ENCODE results near the gene ISL2. TPM values are rescaled to one million over a fixed set of nuclear protein-coding genes. Genes with fewer than 3 reads are reported as not detected.

The ISL2 gene
- total and polyA plus RNA-seq, 2 of the 13 experiments (the other 11 are each of a cell fraction or from before 2014, with no cell fraction given), result 4.3 to 5.1 TPM

DNA sequence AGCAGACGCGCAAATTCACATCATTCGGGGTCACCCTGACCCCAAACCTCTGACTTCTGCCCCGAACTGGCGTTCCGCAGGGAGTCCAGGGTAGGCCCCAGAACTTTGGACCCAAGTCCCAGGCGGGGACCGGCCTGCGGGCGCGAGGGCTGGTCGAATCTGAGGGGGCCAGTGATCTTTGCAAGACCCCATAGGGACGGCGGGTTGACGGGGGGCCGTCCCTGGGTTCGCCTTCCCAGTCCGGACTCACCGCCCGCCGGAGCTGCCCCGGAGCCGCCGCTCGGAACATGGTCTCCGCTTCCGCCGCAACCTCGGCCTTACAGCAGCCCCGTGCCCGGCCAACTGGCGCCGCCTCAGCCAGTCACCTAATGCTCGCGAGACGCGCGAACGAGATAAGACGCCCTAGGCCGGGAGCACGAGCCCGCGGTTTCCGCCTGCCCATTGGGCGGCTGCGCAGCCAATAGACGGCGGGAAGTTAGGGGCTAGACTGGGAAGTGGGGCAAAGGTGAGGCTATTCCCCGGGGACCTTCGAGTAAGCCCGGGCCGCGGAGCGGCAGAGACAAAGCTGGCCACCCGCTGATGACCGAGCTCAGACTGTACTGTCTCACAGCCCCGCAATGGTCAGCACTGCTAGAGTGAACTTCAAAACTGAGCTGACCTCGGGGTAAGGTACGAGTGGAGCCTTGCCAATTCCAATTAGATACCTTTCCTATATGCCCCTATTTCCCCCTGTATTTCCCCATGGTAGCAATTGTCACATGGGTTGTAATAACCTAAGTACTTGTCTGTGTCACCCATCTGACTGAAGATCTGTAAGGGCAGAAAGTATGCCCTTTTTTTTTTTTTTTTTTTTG, 25.2 kb upstream of the ISL2 start, which contains the start of gene ETFA (continued):
- no peak for TF ChIP-seq MIXL1 (CRISPR knock-in tag; IDR thresholded peaks at IDR 0.05)
- TF ChIP-seq ZFY (CRISPR knock-in tag; IDR thresholded peaks at IDR 0.05), result peak; percentile 98
- TF ChIP-seq FOSL2 (CRISPR knock-in tag; IDR thresholded peaks at IDR 0.05), result 0 out of 2 replicates have a peak, but pooled peaks have one; percentile 39
- TF ChIP-seq, protein P1, sequence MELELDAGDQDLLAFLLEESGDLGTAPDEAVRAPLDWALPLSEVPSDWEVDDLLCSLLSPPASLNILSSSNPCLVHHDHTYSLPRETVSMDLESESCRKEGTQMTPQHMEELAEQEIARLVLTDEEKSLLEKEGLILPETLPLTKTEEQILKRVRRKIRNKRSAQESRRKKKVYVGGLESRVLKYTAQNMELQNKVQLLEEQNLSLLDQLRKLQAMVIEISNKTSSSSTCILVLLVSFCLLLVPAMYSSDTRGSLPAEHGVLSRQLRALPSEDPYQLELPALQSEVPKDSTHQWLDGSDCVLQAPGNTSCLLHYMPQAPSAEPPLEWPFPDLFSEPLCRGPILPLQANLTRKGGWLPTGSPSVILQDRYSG (CRISPR knock-in tag; IDR thresholded peaks at IDR 0.05), result 0 out of 2 replicates have a peak, but pooled peaks have one; percentile 11
- TF ChIP-seq ZNF24 (IDR thresholded peaks at IDR 0.05), result no peak
- peak; percentile 83 for TF ChIP-seq HDAC1 (CRISPR knock-in tag; IDR thresholded peaks at IDR 0.05)
- TF ChIP-seq ZNF382 (CRISPR knock-in tag; IDR thresholded peaks at IDR 0.05; ENCODE audit: borderline replicate concordance), result no peak
- TF ChIP-seq SETDB1 (CRISPR knock-in tag; IDR thresholded peaks at IDR 0.05; ENCODE audit: borderline replicate concordance), result no peak
- TF ChIP-seq ZNF891 (CRISPR knock-in tag; IDR thresholded peaks at IDR 0.05), result peak; percentile 84; the same call in 1 of the 2 replicates
- TF ChIP-seq, protein P2, sequence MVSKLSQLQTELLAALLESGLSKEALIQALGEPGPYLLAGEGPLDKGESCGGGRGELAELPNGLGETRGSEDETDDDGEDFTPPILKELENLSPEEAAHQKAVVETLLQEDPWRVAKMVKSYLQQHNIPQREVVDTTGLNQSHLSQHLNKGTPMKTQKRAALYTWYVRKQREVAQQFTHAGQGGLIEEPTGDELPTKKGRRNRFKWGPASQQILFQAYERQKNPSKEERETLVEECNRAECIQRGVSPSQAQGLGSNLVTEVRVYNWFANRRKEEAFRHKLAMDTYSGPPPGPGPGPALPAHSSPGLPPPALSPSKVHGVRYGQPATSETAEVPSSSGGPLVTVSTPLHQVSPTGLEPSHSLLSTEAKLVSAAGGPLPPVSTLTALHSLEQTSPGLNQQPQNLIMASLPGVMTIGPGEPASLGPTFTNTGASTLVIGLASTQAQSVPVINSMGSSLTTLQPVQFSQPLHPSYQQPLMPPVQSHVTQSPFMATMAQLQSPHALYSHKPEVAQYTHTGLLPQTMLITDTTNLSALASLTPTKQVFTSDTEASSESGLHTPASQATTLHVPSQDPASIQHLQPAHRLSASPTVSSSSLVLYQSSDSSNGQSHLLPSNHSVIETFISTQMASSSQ (IDR thresholded peaks at IDR 0.05; ENCODE audit: low read depth), result no peak
- TF ChIP-seq, protein P2 (CRISPR knock-in tag; IDR thresholded peaks at IDR 0.05; ENCODE audit: borderline replicate concordance), result 0 out of 2 replicates have a peak, but pooled peaks have one; percentile 59
- peak; percentile 92 for TF ChIP-seq MYC (CRISPR knock-in tag; IDR thresholded peaks at IDR 0.05; ENCODE audit: borderline replicate concordance)
- TF ChIP-seq HES4 (CRISPR knock-in tag; IDR thresholded peaks at IDR 0.05; ENCODE audit: borderline replicate concordance), result peak; percentile 82; the same call in 1 of the 2 replicates
- TF ChIP-seq, protein P3, sequence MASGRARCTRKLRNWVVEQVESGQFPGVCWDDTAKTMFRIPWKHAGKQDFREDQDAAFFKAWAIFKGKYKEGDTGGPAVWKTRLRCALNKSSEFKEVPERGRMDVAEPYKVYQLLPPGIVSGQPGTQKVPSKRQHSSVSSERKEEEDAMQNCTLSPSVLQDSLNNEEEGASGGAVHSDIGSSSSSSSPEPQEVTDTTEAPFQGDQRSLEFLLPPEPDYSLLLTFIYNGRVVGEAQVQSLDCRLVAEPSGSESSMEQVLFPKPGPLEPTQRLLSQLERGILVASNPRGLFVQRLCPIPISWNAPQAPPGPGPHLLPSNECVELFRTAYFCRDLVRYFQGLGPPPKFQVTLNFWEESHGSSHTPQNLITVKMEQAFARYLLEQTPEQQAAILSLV (CRISPR knock-in tag; IDR thresholded peaks at IDR 0.05; ENCODE audit: borderline replicate concordance), result peak; percentile 85; the same call in 1 of the 2 replicates
- TF ChIP-seq ZSCAN9 (CRISPR knock-in tag; IDR thresholded peaks at IDR 0.05; ENCODE audit: borderline replicate concordance), result peak; percentile 67
- TF ChIP-seq, protein P4, sequence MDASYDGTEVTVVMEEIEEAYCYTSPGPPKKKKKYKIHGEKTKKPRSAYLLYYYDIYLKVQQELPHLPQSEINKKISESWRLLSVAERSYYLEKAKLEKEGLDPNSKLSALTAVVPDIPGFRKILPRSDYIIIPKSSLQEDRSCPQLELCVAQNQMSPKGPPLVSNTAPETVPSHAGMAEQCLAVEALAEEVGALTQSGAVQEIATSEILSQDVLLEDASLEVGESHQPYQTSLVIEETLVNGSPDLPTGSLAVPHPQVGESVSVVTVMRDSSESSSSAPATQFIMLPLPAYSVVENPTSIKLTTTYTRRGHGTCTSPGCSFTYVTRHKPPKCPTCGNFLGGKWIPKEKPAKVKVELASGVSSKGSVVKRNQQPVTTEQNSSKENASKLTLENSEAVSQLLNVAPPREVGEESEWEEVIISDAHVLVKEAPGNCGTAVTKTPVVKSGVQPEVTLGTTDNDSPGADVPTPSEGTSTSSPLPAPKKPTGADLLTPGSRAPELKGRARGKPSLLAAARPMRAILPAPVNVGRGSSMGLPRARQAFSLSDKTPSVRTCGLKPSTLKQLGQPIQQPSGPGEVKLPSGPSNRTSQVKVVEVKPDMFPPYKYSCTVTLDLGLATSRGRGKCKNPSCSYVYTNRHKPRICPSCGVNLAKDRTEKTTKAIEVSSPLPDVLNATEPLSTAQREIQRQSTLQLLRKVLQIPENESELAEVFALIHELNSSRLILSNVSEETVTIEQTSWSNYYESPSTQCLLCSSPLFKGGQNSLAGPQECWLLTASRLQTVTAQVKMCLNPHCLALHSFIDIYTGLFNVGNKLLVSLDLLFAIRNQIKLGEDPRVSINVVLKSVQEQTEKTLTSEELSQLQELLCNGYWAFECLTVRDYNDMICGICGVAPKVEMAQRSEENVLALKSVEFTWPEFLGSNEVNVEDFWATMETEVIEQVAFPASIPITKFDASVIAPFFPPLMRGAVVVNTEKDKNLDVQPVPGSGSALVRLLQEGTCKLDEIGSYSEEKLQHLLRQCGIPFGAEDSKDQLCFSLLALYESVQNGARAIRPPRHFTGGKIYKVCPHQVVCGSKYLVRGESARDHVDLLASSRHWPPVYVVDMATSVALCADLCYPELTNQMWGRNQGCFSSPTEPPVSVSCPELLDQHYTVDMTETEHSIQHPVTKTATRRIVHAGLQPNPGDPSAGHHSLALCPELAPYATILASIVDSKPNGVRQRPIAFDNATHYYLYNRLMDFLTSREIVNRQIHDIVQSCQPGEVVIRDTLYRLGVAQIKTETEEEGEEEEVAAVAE (CRISPR knock-in tag; IDR thresholded peaks at IDR 0.05; ENCODE audit: borderline replicate concordance), result peak; percentile 72; the same call in 1 of the 2 replicates
